Stimulated activated CD4-positive, alpha-beta T cell treated with anti-CD3 and anti-CD28 coated beads, TNF-alpha, amount 100 ng/mL, for 24 hours (primary cell): ENCODE measurements around the gene ADCY10.
"Not testable (repeated sequence)": the region's sequence is repeated elsewhere in the genome, so short reads cannot be mapped to it uniquely, and the experiment has no call there.

Source experiments
- DNase-seq, 3 experiments: peaks; one replicate each; pipeline ENCODE4 v3.0.0-alpha.2; 2020; ENCODE audit warnings: low read depth in 3 of 3

Gene ADCY10

DNA sequence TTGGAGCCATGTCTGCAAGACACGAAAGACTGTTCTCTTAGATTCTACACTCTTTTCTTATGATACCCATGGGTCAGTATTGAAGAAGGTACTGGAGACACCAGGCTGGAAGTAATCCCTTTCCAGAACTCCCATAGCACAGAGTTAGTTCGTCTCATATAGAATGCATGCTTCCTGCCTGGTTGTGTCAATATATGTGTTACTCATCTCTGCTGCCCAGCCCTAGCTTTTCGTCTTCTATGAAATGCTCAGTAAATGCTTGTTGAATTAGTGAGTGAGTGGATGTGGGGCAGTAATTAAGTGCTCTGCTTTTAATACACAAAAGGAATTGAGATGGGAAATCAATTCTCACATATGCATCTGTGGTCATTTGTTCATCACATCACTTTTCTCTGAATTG is 32.1 kb downstream of the ADCY10 start:
- no peak for DNase-seq

DNA sequence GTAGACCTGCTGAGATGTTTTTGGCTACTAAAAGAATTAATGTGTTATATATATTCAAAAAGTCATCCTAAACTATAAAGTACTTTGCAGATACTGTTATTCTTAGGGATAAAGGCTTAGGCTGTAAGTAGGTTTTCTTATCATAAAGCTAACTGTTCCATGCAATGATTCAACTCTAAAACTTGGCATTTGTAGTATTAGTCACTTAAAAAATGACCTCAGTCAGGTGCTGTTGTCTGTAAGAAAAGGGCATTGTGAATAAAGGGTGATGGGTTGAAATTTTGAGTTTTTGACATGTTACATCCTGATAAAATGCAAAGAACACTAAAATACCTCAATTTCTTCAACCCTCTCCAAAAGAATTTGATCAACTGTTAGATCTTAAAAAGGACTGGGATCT is 32.9 kb downstream of the ADCY10 start:
- no peak for DNase-seq

DNA sequence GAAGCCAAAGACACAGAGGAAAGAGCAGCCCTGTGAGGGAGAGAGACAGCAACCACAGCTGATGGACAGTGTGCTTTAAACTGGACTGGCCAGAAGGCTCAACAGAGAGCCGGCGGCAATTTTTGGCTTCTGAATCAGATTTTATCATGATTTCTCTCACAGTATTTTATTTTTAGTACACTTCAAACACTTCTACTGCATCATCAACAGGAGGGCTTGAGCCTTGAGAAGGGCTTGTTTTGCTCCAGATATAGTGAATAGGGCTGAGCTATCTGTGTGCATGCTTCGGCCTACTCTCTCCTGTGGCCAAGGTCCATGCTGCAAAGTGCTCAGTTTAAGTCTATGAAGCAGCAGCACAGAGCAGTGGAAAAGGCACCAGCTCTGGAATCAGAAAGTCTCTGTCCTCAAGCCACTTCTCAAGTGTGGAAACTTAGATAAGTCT is 33.3 kb downstream of the ADCY10 start:
- DNase-seq = no peak

DNA sequence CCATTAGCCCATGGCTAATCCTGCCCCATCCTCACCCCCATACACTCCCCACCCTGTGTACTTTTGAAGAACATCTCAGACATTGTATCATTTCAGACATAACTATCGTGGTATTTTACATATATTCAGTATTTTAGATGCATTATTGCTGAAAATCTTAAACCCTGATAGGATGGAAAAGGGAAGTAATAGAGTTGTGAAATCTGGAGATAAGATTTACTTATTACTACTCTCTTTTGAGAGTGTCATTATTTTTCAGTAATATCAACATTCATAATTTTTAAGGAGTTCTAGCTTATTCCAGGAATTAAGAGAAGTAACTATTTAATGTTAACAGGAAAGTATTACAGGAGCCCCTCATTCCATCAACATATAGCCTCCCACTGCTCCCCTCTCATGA is 34.4 kb downstream of the ADCY10 start:
- no peak for DNase-seq

DNA sequence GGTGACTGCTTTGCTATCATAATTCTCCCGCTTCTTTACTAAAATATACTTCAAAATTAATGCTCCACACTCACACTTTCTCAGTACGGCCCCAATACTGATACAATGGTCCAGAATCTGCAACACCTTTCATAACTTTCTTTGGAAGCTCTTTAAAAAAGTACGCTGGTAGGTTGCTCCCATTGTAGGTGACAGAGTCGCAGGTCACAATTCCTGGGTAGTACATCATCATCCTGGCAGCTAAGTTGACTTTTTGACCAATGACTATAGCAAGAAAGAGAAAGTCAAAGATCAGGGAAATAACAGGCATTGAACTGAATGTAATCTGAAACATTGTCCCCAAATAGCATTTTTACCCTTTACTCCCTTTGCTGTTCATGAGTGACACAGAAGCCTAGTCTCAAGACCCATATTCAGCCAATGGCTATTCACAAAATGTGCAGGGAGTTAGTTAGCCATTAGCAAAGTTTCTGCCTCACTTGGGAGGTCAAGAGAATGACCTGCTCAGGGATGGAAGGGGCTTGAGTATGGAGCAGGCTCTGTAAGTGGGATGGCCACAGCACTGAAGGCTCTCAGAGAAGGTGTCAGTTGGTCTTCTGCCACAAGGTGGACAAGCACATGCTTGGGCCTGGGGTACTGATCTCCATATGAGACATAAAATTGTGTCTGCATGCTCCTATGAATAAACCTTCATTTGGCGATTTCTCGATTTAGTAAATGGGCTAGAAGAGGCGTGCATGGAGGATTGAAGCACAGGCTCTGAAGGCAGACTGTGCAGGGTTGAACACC is 35.4 kb downstream of the ADCY10 start:
- DNase-seq = no peak

DNA sequence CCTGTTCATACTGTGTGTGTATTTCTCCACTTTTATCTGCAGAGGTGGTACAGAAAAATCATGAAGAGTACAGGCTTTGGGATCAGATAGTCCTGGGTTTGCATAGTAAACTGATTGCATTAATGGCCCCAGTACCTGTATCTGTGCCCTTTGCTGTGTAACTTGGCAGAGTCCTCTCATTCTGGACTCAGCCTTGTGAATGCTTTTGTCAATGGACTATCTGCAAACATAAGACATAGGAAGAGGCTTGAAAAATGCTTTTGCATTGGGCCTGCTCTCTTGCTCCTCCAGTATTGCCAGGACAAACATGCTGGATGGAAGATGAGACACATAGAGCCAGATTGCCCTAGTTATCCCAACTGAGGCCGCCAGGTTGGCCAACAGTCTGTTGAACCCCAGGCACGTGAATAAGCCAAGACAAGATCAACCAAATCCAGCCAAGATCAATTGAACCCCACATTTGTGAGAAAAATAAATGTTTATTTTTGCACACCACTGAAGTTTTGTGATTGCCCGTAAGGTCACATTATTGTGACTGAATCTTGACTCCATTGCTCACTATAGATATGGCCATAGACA is 37.2 kb downstream of the ADCY10 start:
- DNase-seq = no peak

DNA sequence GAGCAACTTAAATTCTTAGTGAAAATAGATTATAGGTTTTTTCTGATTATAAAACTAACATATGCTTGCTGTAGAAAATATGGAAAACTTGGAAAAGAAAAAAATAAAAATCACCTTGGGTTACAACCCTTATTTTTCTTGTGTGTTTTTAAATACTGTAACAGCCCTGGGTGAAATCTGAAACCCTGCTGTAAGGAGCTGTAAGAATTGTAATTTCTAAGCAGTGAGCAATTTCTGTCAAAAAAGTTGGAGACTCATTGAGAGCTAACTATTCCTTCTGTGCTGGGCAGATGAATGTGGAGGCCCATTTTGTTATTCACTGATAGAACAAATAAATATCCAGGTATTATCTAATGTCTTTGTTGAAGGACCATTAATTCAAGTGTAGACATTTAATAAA is 42.6 kb downstream of the ADCY10 start:
- no peak for DNase-seq

DNA sequence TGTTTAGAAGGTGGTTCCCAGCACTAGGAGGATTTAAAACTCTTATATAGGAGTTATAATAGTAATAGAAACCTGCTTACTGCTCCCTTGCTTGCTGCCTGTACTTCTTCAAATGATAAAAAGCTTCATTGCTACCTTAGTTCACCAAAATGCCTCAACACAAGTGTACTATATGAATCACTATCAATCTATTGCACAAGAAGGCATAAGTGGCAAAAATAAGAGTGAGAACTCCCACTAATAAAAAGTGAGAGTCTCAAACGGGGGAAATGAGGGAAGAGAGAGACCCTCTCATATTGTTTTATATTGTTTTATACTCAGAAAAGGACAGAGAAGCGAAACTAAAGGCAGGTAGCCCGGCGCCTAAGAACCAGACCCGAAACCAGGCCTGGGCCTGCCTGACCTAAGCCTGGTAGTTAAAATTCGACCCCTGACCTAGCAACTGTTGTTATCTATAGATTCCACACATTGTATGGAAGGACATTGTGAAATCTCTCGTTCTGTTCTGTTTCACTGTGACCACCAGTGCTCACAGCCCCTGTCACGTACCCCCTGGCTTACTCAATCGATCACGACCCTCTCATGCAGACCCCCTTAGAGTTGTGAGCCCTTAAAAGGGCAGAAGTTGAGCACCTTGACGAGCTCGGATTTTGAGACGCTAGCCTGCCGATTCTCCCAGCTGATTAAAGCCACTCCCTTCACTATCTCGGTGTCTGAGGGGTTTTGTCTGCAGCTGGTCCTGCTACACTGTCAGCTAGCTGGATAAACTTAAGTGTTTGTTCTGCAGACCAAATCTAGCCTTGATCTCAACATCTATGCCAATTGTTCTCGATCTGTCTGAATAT is 44.6 kb downstream of the ADCY10 start:
- not testable (repeated sequence) for DNase-seq

DNA sequence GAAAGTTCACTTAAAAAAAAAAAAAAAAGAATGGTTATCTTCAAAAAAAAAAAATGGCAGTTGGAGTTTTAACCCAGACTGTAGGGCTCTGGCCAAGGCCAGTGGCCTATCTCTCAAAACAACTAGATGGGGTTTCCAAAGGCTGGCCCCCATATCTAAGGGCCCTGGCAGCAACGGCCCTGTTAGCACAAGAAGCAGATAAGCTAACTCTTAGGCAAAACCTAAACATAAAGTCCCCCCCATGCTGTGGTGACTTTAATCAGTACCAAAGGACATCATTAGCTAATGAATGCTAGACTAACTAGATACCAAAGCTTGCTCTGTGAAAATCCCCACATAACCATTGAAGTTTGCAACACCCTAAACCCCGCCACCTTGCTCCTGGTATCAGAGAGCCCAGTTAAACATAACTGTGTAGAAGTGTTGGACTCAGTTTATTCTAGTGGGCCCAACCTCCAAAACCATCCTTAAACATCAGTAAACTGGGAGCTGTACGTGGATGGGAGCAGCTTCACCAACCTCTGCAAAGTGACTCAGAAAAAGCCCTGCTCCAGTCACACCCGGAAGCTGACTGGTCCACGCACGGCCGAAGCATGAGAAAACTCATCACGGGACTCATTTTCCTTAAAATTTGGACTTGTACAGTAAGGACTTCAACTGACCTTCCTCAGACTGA is 47.1 kb downstream of the ADCY10 start:
- DNase-seq = not testable (repeated sequence)

DNA sequence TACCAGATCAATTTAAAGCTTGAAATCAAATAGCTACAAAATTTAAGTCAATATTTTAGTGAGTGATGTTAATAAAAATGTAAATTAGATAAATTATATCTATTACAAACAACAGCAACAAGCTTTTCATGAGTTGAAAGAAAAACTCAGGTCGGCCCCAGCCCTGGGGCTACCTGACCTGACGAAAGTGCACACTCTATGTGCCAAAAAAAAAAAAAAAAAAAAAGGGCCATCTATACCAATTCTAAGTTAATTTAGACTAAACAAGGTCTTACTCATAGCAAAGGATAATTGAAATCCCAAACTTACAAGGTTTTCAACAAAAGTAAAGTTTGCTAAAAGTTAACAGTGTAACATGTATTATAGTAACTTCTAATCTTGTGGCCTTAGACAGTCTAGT is 47.6 kb downstream of the ADCY10 start:
- not testable (repeated sequence) for DNase-seq

DNA sequence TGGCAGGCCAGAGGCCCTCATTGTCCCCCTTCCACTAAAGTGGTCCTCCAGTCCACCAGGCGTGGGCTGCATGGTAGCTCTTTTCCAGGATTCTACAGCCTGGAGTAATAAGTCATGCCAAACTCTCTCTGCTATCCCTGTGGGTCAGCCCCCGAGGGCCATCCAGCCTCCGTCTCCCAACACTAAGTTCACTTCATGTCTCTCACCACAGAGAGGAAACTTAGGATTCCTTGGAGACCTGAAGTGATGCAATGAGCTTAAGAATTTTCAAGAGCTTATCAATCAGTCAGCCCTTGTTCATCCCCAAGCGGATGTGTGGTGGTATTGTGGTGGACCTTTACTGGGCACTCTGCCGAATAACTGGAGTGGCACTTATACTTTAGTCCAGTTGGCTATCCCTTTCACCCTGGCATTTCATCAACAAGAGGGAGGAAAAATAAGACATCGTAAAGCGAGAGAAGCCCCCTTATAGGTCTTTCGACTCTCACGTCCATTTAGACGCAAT is 48.1 kb downstream of the ADCY10 start:
- DNase-seq = not testable (repeated sequence)

DNA sequence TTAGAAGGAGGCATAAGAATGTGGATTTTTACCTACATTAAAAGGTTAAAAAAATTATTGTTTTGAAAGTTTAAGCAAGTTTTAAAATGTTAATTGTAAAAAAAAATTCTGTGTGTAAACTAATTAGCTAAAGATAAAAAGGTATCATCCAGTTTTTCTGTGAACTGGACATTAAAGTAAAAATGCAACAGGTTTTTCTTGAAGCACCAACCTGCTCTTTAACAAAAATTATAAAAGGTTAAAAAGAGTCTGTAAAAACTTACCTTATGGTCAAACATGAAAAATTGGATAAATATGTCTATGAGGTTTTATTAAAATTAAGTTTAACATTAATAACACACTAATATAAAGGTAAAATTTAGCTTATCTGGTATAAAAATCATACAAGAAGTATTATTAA is 48.7 kb downstream of the ADCY10 start:
- not testable (repeated sequence) for DNase-seq

DNA sequence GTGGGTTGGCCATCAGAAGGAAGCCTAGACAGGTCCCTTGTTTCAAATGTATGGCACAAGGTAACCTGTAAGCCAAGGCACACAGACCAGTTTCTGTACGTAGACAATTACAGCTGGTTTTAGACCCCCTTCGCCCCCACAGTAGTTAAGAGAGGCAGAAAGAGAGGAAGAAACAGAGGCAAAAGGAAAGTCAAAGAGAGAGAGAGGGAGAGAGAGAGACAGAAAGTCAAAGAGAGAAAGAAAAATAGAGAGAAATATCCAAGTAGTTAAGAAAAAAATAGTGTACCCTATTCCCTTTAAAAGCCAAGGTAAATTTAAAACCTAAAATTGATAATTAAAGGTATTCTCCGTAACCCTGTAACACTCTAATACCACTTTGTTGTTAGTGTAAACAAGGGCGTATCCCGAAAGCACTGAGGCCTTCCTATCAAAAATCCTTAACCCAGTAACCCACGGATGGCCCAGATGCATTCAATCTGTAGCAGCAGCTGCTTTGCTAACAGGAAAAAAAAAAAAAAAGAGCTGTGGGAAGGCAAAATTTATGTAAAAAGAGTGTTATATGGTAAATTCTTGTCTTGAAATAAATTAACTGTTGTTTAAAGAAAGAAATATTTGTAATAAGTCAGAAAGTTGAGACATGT is 49.4 kb downstream of the ADCY10 start:
- no peak for DNase-seq

DNA sequence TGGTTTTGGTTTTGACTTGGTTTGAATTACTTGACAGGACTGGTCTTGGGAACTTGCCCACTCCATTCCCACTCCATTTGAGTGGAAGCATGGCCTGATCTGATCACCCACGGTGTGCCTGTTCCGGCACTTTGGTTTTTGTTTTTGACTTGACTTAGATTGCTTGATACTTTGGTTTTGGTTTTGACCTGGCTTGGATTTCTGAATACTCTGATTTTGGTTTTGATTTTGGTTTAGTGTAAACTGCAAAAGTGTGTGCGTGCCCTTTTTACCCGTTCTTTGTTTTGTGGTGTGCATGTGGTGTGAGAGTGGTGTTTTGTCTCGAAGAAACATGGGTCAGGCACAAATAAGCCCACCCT is 50.0 kb downstream of the ADCY10 start:
- no peak for DNase-seq

DNA sequence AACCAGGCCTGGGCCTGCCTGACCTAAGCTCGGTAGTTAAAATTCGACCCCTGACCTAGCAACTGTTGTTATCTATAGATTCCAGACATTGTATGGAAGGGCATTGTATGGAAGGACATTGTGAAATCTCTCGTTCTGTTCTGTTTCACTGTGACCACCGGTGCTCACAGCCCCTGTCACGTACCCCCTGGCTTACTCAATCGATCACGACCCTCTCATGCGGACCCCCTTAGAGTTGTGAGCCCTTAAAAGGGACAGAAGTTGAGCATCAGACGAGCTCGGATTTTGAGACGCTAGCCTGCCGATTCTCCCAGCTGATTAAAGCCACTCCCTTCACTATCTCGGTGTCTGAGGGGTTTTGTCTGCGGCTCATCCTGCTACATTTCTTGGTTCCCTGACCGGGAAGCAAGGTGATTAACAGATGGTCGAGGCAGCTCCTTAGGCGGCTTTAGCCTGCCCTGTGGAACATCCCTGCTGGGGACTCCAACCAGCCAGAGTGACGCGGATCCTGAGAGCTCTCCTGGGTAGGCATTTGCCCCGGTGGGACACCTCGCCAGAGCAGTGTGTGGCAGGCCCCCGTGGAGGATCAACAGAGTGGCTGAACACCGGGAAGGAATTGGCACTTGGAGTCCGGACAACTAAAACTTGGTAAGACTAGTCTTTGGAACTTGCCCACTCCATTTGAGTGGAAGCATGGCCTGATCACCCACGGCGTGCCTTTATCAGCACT is 50.6 kb downstream of the ADCY10 start:
- DNase-seq = not testable (repeated sequence)

DNA sequence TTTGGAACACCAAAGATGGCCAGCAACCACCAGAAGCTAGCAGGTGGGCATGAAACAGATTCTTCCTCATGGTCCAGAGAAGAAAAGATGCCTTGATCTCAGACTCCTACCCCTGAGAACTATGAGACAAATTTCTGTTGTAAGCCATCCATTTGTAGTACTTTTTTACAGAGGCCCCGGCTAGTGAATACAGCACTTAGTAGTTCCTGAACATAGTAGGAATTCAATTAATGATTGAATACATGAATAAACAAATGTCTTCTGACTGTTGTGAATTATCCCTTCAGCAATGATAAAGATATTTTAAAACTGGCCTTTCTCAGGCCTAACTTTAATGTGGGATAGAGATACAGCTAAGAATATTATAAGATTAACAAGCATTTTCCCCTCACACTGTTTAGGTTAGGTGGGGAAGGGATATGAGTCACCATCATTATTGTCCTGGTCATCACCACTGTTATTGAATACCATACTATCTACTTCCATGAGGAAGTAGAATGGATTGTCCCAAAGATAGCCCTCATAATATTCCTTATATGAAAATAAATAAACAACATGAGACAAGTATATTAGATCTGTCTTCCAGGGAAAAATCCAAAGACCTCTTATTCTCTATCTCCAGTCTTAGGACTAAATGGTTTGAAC is 51.4 kb downstream of the ADCY10 start:
- no peak for DNase-seq

DNA sequence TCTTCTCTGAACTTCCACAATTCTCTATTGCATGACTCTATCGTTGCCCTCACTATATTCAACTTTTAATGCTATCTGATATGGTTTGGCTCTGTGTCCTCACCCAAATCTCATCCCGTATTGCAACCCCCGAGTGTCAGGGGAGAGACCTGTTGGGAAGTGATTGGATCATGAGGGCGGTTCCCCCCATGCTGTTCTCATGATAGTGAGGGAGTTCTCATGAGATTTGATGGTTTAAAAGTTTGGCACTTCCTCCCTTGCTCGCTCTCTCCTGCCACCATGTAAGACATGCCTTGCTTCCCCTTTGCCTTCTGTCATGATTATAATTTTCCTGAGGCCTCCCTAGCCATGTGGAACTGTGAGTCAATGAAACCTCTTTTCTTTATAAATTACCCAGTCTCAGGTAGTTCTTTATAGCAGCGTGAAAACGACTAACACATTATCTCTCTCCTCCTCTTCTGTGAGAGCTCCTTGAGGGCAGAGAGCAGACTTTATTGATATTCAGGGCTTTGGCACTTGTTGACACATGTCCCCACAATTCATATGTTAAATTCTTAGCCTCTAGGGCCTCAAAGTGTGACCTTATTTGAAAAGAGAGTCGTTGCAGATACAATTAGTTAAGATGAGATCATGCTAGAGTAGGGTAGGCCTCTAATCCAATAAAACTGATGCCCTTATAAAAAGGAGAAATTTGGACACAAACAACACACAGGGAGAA is 52.1 kb downstream of the ADCY10 start:
- DNase-seq = no peak

DNA sequence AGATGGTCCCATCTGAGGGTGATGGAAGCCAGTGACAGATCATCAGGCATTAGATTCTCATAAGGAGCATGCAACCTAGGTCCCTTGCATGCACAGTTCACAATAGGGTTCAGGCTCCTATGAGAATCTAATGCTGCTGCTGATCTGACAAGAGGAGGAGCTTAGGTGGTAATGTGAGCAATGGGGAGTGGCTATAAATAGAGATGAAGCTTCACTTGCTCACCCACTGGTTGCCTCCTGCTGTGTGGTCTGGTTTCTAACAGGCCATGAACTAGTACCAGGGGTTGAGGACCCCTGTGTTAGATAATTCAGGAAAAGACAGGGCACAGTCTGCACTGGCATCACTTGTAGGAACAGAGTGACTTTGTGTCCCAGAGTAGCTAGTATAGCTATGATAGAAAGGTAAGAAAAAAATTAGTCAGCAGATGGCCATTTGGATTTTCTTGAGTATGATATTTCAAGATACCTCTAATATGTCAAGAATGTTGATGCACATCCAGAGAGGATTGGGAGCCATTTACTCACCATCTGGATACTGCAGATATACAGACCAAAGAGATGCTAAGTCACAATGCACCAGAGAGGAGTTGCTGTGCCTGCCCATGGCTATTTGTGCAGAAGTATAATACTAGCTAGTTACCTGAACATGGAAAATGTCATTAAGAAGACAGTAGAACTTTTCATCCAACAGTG is 53.6 kb downstream of the ADCY10 start:
- DNase-seq = no peak
